G401 (cell line): ENCODE measurements around the gene DYNC1LI2. TPM values are rescaled to one million over a fixed set of nuclear protein-coding genes. Genes with fewer than 3 reads are reported as not detected.
"Not testable (repeated sequence)": the region's sequence is repeated elsewhere in the genome, so short reads cannot be mapped to it uniquely, and the experiment has no call there.

Source experiments
- DNase-seq: peaks from one replicate; pipeline ENCODE4 v3.0.0-alpha.2; 2015; ENCODE audit warnings: low spot score
- in situ Hi-C: cut with HindIII; loops from 2 replicates; pipeline ENCODE4 v1.10.0; 2016; ENCODE audit warnings: low sequenced_read_pairs, mixed read lengths
- total RNA-seq: library from RNA; depleted of rRNA; stranded (reverse); fragments of >200 nt; shearing (Covaris generic); gene quantifications from 2 replicates; pipeline ENCODE4 v1.2.3, GENCODE V29; 2014; rRNA removed

Gene DYNC1LI2
- 41.6 and 63.4 TPM in 2 replicates for total RNA-seq

DNA sequence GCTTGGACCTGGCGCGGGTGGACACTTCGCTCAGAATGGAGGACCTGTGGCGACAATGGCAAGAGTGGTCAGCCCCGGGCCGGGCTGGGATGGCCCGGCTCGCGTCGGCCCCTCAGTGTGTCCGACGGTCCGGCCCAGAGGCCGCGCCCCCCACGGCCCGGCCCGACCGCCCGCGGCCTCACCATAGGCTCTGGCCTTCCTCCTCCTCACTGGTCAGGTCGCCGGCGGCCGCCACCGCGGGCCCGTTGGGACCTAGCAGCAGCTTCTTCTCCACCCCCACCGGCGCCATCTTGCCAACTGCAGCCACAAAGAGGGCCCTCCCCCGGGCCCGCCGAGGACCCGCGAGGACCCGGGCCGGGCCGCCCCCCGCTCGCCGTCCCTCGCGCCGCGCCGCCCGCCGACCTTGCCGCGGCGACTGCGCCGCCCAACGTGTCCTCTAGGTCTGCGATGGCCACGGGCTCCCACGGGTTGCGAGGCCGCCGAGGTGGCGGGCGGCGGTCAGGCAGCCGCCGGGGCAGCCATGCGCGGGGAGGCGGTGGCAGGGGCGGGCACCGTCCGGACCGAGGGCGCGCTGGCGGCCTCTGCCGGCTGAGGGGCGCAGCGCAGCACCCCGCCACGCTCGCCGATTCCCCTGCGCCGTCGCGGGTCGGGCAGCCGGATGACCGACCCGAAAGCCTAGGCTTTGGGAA, at the start of gene DYNC1LI2:
Gene DYNC1LI2, minus strand, starts transcription at position 307 of the 689 bp plus-strand sequence. Its CDS starts 18 bp downstream, at position 289.
- DNase-seq: peak; percentile 70
- in situ Hi-C loops: no loop called here

DNA sequence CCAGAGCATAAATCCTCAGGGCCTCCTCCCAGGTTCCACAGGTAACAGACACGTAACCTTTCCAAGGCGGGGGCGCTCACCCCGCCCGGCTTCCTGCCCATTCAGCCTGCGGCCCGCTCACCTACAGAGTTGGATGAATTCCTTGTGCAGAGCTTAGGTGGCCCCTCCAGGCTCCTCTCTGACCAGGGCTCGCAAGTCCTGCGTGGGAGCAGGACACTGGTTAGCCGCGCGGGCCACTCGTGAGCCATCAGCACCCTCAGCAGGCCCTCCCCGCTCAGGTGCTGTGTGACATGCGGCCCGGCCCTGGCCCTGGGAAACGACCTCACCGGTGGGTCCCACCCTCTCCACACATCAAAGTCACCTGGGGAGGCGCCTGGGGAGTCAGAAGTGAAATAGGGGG, 49.4 kb upstream of the DYNC1LI2 start:
- DNase-seq: no peak
- in situ Hi-C loops: no loop called here

GRCh38 chr16:66798161-66798560, 46.8 kb upstream of the DYNC1LI2 start:
- no peak for DNase-seq
- in situ Hi-C loops: no loop called here

GRCh38 chr16:66793984-66794383, 42.6 kb upstream of the DYNC1LI2 start:
- in situ Hi-C loops, DNase-seq: not testable (repeated sequence)

DNA sequence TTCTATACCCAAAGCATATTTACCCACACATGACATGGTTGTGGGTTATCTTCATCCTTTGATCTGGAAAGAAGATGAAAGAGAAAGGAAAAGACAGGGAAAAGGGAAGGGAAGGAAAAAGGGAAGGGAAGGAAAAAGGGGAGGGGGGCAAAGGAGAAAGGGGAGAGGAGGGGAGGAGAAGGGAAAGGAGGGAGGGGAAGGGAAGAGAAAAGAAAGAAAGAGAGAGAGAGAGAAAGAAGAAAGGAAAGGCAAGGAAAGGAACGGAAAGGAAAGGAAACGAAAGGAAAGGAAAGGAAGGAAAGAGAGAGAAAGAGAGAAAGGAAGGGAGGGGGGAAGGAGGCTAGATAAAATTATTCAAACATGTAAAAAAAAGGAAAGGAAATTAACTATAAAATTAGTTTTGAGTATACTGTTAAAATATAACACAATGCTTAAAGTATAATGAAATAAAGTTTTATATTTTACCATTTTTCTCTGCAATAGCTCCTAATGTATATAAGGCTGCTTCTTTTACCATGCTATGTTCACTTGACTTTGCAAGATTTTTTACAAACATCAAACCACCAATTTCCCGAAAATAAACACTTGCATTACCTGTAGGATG, 38.8 kb upstream of the DYNC1LI2 start:
- in situ Hi-C loops: no loop called here

GRCh38 chr16:66787427-66787826, 36.0 kb upstream of the DYNC1LI2 start:
- in situ Hi-C loops: no loop called here
- DNase-seq: no peak

More for the DNA sequence above, 38.8 kb upstream of the DYNC1LI2 start:
- DNase-seq: no peak

- in situ Hi-C loops: no loop called here
- no peak for DNase-seq
These were observed 35.1 kb upstream of the DYNC1LI2 start for GRCh38 chr16:66786551-66786950.

GRCh38 chr16:66776457-66776856, 25.0 kb upstream of the DYNC1LI2 start:
- DNase-seq: no peak
- in situ Hi-C loops: no loop called here

DNA sequence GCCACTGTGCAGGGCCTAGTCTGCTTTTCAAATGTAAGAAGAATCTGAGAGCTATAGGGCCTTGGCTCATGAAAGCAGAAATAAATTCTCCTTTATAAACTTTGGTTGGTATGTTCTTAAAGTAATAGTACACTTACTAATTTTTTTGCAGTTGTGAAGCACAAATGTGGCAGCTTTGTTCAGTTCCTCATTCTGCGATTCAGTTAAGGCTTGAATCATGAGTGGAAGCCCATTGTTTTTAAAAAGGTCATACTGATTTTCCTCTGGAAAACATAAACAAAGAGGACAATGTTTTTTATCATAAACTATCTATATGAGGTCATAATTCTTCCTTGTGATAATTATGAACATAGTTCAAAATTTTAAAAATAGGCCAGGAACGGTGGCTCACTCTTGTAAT, 23.6 kb upstream of the DYNC1LI2 start:
- in situ Hi-C loops: no loop called here
- DNase-seq: no peak

GRCh38 chr16:66758086-66758485, 6.7 kb upstream of the DYNC1LI2 start:
- DNase-seq: no peak
- in situ Hi-C loops: no loop called here

GRCh38 chr16:66754819-66755218, 3.4 kb upstream of the DYNC1LI2 start:
- in situ Hi-C loops: no loop called here
- no peak for DNase-seq

DNA sequence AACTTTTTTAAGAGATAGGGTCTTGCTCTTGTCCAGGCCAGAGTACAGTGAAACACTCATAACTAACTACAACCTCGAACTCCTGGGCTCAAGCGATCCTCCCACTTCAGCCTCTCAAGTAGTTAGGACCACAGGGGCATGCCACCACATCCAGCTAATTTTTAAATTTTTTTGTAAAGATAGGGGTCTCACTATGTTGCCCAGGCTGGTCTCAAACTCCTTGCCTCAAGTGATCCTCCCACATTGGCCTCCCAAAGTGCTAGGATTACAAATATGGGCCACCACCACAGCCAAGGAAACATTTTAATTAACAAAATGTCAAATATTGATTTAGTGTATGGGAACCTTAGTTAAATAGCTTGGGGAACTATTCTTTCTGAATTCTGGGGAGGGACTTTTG, 2.8 kb upstream of the DYNC1LI2 start:
- in situ Hi-C loops: no loop called here
- DNase-seq: no peak

DNA sequence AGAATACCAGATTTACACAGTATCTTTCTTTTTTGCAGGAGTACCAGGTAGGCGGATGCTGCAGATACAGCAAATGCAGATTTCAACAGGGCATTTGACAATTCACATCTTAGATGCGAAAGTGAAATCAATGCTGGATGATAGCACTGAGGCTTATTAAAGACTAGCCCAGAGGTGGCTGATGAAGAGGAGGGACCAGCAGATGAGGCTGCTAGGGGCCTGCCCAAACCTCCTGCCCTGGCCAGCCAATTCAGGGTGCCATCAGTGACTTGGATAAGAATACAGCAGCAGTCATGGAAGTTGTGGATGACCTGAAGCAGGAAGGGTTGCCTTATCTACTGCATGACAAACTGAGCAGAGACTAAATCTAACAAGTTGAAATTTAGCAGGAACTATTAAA, 1.5 kb upstream of the DYNC1LI2 start:
- in situ Hi-C loops: no loop called here
- no peak for DNase-seq

DNA sequence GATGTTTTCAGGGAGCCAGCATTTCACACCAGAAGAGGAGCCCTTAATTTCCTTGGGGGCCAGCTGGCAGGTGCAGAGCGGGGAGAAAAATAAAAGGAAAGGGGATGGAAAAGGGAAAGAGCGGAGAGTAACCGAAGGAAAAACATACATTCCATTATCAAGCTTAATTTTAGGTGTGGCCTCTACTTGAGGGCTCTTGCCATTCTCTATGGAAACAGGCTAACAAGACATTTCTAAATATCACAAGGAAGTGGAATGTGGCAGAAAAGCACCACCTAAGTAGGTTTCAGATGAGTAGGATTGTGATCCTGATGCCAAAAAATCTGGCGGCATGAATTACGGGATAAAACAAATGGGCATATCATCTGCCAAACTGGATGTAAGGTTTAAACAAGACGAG, 970 bp upstream of the DYNC1LI2 start:
- peak; percentile 45 for DNase-seq
- in situ Hi-C loops: no loop called here

GRCh38 chr16:66751992-66752322, 548 bp upstream of the DYNC1LI2 start:
- in situ Hi-C loops: no loop called here
- peak; percentile 11 for DNase-seq

- in situ Hi-C loops: no loop called here
- DNase-seq: no peak
These were observed 431 bp downstream of the DYNC1LI2 start for GRCh38 chr16:66751053-66751302.

DNA sequence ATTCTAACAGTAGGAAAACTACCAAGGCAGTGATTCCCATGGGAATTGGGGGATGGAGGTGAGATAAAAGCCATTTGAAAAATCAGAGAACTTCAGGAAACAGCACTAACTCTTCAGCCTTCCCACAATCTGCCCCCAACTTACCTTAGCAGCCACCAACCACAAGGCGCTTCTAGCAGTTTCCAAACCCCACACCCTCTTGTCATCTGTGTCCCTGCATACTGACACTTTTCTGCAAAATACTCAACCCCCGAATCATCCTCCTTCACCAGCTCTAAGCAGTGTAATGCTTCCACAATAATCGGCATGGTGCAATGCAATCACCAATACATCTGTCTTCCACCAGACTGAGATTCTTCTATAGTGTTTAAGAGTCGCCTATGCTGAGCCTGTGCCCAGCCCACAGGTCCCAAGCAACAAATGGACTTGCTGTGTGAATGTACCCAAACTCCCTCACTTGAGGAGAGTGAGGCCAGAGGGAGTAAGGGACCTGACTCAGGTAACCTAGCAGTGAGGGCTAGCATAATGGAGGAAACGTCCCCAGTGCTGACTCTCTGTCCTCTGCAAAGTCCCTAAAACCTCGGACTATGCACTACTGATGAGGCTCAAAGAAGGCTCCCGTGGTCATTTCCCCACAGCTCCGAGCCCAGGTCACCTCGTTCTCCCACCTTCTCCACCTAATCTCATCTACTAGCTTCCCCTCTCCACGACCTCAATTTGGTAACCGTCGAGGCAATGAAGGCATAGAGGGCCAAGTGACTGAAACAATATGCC, 943 bp downstream of the DYNC1LI2 start:
- DNase-seq: no peak
- in situ Hi-C loops: no loop called here

DNA sequence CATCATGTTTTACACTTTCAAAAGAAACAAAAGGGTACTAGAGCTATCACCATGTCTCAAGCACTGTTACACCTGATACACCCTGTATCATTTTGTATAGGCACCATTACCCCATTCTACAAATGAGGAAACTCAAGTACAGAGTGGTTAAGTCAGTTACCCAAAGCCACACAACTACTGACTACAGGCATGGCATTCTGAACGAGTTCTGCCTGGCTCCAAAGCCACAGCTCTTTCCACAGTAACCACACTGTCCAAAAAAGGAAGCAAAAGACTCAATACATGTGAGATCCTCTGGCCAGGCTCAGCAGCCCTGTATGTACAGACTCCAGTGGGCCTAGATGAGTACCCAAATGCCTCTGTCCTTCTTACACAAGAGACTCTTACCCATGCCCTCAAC, 4.7 kb downstream of the DYNC1LI2 start:
- DNase-seq: no peak
- in situ Hi-C loops: no loop called here

DNA sequence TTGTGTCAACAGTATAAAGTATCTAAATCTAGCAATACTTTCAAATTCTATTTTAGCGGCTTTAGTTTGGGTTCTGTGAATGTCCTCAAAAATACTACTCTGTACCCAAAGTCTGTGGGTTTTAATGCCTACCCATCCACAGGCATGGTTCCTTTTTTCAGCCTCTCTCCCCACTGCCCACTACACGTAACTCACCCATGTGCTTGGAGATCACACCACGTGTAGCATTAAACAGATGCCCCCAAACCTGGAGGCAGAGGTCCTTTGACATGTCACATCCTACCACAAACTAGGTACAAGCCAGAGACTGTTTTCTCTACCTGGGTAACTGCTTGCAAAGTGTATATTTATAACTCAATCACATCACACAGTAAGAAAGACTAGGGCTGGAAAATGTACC, 5.4 kb downstream of the DYNC1LI2 start:
- in situ Hi-C loops: no loop called here
- no peak for DNase-seq

GRCh38 chr16:66741950-66742808, 9.2 kb downstream of the DYNC1LI2 start:
- peak; percentile 22 for DNase-seq
- in situ Hi-C loops: no loop called here
